Activated naive CD8-positive, alpha-beta T cell treated with anti-CD3 and anti-CD28 coated beads, Interleukin-2, amount 50 U/mL, for 24 hours (primary cell): ENCODE measurements around the gene NOTUM.
"Not testable (repeated sequence)": the region's sequence is repeated elsewhere in the genome, so short reads cannot be mapped to it uniquely, and the experiment has no call there.

Source experiments
- ATAC-seq: fragments of 150-1000 bp; cut with Tn5 transposase; one replicate; pipeline ENCODE4 v1.10.0; 2021
- DNase-seq: peaks from one replicate; pipeline ENCODE4 v3.0.0; 2021
- H3K27ac Mint-ChIP-seq: one replicate; pipeline ENCODE4 v1.8.0; 2021; ENCODE audit warnings: mild to moderate bottlenecking, mixed read lengths
- H3K27me3 Mint-ChIP-seq: one replicate; pipeline ENCODE4 v1.8.0; 2021; ENCODE audit warnings: mixed read lengths
- H3K36me3 Mint-ChIP-seq: one replicate; pipeline ENCODE4 v1.8.0; 2021; ENCODE audit warnings: low read depth, mixed read lengths
- H3K4me1 Mint-ChIP-seq: one replicate; pipeline ENCODE4 v1.8.0; 2021; ENCODE audit warnings: mixed read lengths
- H3K4me3 Mint-ChIP-seq: one replicate; pipeline ENCODE4 v1.8.0; 2021; ENCODE audit warnings: mild to moderate bottlenecking, moderate library complexity, mixed read lengths
- H3K9me3 Mint-ChIP-seq: one replicate; pipeline ENCODE4 v1.8.0; 2021; ENCODE audit warnings: mixed read lengths

NOTUM gene

DNA sequence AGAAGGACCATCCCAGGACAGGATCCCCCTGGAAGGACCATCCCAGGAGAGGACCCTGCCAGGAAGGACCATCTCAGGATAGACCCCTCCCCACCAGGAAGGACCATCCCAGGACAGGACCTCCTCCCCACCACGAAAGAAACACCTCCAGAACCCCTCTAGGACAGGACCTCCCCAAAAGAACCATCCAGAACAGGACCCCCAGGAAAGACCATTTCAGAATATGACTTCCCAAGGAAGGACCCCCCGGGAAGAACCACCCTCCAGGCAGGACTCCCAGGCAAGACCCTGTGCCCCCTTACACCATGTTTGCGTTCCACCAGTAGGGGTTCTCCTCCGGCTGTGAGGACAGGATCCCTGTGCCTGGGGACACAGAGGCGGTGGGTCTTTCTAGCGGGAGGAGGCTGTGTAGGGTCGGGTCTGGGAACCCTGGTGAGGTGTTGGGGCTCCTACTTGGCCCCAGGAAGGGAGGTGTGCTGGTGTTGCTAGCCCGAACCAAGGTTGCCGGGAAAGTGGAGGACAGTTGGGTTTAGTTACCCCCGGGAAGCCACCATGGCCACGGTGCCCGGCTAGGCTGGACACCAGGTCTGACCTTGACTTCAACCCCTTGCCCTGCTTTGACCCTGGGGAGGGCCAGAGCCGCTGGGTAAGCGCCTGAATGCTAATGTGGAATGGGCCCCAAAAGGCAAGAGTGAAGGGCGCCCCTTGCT lies 2.2 kb downstream of the NOTUM start:
- peaks cover 4% of the 10 kb centered on the region for H3K4me1 Mint-ChIP-seq

DNA sequence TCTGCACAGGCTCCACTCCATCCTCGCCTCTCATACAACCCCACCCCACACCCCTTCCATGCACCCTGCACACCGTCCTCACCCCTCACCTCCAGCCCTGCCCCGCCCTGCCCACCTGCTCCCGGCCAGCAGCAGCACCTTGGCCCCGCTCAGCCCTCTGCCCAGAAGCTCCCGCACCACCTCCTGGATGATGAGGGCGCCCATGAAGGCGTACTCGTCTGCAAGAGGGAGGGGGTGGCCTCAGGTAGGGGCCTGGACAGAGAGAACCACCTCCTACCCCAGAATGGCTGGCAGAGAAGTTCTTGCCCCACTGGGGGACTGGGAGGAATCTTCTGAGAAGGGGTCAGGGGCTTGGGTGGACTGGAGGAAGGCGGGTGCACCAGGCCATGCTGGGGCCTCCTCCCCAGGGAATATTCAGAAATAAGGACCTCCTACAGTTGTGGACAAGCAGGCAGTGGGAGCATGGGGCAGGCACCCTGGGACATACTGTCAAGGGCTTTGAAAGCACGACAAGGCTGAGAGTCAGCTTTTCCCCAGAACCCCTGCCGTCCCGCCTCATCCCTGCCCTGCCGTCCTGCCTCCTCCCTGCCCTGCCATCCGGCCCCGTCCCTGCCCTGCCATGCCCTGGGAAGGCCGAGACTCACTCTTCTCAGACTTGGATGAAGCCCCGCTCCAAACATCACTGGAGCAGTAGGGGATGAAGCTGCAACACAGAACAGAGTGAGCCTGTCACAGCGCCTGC lies 3.1 kb downstream of the NOTUM start:
- Mint-ChIP-seq H3K27ac (no peak overlapping the region), H3K4me3 (no peak overlapping the region), H3K27me3 (peaks cover 16% of the 10 kb centered on the region), H3K36me3 (no peaks in the 10 kb centered on the region), H3K9me3 (no peaks in the 10 kb centered on the region), H3K4me1 (peaks cover 4% of the 10 kb centered on the region)
- ATAC-seq = no peak
- DNase-seq = no peak

More for the DNA sequence above, 2.2 kb downstream of the NOTUM start:
- DNase-seq (no peak), ATAC-seq (no peak)
- peak overlapping the region; percentile 14 for H3K4me3 Mint-ChIP-seq
- H3K9me3 Mint-ChIP-seq = no peaks in the 10 kb centered on the region
- peaks cover 16% of the 10 kb centered on the region for H3K27me3 Mint-ChIP-seq
- no peak overlapping the region for H3K27ac Mint-ChIP-seq
- H3K36me3 Mint-ChIP-seq = no peaks in the 10 kb centered on the region

DNA sequence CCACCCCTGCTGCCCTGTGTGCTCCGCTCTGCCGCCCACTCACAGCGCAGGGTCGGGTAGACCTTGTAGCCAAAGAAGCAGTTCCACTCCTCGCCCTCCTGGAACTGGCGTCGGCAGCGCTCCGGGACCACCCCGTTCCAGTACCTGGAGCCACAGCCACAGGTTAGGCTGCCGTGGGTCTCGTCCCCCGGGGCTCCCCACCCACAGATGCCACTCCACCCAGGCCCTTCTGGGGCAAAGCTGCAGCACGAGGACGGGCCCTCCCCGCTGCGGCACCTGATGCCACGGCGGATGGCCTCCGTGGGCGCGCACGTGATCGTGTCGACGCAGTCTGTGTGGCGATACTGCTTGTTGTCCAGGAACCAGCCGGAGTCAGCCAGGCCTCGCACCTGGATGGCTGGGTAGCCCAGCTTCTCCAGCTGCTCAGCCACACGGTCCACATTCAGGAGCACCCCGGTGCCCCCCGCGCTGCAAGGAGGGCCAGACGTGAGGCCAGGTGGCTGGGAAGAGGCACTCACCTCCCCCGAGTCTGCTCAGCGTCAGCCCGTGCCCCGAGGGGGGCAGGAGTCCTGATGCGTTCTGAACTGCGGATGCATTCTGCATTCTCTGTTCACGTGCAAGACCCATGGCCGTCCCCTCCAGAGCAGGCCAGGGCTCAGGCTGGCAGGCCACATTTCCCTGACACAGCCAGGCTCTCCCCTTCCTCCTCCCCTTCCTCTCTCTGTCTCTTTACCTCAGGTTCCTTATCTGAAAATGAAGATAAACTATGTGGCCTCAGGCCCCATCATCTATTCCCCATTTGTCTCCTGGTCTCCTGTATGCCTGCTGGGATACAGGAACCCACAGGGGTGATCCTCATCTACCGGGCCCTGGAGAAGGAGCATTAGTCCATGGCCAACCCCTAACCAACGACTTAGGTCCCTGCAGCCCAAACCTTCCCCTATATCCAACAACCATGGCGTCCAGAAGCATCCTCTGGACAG lies 4.1 kb downstream of the NOTUM start:
- peaks cover 10% of the 10 kb centered on the region for H3K27me3 Mint-ChIP-seq
- peaks cover 4% of the 10 kb centered on the region for H3K4me1 Mint-ChIP-seq
- no peak overlapping the region for H3K27ac Mint-ChIP-seq
- H3K36me3 Mint-ChIP-seq = no peaks in the 10 kb centered on the region
- H3K4me3 Mint-ChIP-seq = no peak overlapping the region
- no peaks in the 10 kb centered on the region for H3K9me3 Mint-ChIP-seq
- ATAC-seq (no peak), DNase-seq (no peak)

- DNase-seq (no peak), ATAC-seq (no peak)
- Mint-ChIP-seq H3K4me3 (no peak overlapping the region), H3K4me1 (peaks cover 4% of the 10 kb centered on the region), H3K27me3 (peaks cover 10% of the 10 kb centered on the region), H3K36me3 (no peaks in the 10 kb centered on the region), H3K27ac (no peak overlapping the region), H3K9me3 (no peaks in the 10 kb centered on the region)
Observed at GRCh38 chr17:81955756-81956544, 5.0 kb downstream of the NOTUM start.

GRCh38 chr17:81955058-81955681 lies 5.8 kb downstream of the NOTUM start:
- Mint-ChIP-seq H3K4me3 (no peak overlapping the region), H3K27me3 (peaks cover 10% of the 10 kb centered on the region), H3K9me3 (no peaks in the 10 kb centered on the region), H3K36me3 (no peaks in the 10 kb centered on the region), H3K27ac (no peak overlapping the region), H3K4me1 (peaks cover 4% of the 10 kb centered on the region)
- DNase-seq (no peak), ATAC-seq (no peak)

DNA sequence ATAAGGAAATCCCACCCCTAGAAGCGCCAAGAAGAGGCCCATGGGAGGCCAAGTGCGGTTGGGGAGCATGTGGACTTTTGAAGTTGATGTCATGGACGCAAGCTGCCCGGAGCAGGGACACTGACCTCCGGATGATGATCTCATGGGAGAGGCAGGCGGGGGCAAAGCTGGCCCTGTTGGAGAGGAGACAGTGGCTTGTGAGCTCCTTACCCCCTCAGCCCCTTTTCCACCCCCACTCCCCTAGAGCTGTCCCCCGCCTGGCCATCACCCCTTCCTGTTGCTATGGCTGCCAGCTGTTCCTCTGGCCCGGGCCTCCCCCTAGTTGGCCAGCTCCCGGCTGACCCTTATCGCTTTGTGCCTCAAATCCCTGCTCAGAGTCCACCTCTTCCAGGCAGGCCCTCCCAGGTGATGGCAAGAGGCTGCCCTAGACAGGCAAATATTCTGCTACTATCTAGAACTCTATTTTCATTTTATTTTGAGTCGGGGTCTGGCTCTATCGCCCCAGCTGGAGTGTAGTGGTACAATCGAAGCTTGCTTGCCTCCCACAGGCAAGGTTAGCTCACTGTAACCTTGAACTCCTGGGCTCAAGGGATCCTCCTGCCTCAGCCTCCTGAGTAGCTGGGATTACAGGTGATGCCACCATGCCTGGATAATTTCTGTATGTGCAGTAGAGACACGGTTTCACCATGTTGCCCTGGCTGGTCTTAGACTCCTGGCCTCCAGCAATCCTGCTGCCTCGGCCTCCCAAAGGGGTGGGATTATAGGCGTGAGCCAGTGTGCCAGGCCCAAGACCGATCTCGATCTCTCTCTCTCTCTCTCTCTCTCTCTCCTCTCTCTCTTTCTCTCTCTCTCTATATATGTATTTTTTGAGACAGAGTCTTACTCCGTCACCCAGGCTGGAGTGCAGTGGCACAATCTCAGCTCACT lies 6.6 kb downstream of the NOTUM start:
- Mint-ChIP-seq H3K4me1 (peaks cover 4% of the 10 kb centered on the region), H3K27ac (no peak overlapping the region), H3K9me3 (no peaks in the 10 kb centered on the region)

GRCh38 chr17:81953443-81953842 lies 7.5 kb downstream of the NOTUM start:
- H3K9me3 Mint-ChIP-seq, H3K4me1 Mint-ChIP-seq, ATAC-seq, H3K27me3 Mint-ChIP-seq, DNase-seq, H3K36me3 Mint-ChIP-seq, H3K27ac Mint-ChIP-seq, H3K4me3 Mint-ChIP-seq: not testable (repeated sequence)

More for the DNA sequence above, 6.6 kb downstream of the NOTUM start:
- ATAC-seq (no peak), DNase-seq (no peak)
- no peak overlapping the region for H3K4me3 Mint-ChIP-seq
- H3K36me3 Mint-ChIP-seq = no peaks in the 10 kb centered on the region
- peaks cover 10% of the 10 kb centered on the region for H3K27me3 Mint-ChIP-seq

- no peak for DNase-seq
- ATAC-seq = no peak
- no peak overlapping the region for H3K4me3 Mint-ChIP-seq
- no peaks in the 10 kb centered on the region for H3K4me1 Mint-ChIP-seq
- H3K36me3 Mint-ChIP-seq = no peaks in the 10 kb centered on the region
- H3K27ac Mint-ChIP-seq = no peak overlapping the region
- no peaks in the 10 kb centered on the region for H3K27me3 Mint-ChIP-seq
- H3K9me3 Mint-ChIP-seq = no peaks in the 10 kb centered on the region
Observed at GRCh38 chr17:81952792-81953228, 8.2 kb downstream of the NOTUM start.

DNA sequence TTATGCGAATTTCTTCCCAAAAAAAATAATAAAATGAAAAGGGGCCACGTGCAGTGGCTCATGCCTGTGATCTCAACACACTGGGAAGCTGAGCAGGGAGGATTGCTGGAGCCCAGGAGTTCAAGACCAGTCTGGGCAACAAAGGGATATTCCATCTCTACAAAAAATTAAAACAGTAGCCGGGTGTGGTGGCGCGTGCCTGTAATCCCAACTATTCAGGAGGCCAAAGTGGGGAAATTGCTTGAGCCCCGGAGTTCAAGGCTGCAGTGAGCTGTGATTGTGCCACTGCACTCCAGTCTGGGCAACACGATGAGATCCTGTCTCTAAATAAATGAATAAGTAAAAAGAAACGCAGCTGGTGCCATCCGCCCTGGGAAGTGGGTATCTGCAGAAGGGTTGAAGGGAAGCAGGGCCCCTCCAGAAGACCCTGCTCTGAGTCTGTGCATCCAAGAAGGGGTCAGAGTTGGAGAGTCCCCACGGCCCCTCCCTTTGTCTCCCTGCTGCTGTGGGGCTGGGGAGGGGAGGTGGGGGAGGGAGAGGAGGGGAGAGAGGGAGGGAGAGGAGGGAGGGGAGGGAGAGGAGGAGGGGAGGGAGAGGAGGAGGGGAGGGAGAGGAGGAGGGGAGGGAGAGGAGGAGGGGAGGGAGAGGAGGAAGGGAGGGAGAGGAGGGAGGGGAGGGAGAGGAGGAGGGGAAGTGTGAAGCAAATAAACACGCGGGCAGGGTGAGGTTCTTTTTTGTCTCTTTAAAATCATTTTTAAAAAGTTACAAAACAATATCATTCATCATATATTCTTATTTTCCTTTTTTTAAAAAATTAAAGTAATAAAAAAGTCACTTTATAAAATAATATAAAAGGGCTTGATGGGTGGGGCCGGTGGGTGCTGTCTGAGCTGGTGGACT lies 9.0 kb downstream of the NOTUM start:
- no peaks in the 10 kb centered on the region for H3K27me3 Mint-ChIP-seq
- ATAC-seq (no peak), DNase-seq (no peak)
- H3K9me3 Mint-ChIP-seq = no peaks in the 10 kb centered on the region
- H3K4me1 Mint-ChIP-seq = no peaks in the 10 kb centered on the region
- H3K4me3 Mint-ChIP-seq = no peak overlapping the region
- no peak overlapping the region for H3K27ac Mint-ChIP-seq
- H3K36me3 Mint-ChIP-seq = no peaks in the 10 kb centered on the region

- H3K36me3 Mint-ChIP-seq = no peaks in the 10 kb centered on the region
- ATAC-seq (no peak), DNase-seq (no peak)
- H3K27me3 Mint-ChIP-seq = no peaks in the 10 kb centered on the region
- H3K4me1 Mint-ChIP-seq = no peaks in the 10 kb centered on the region
- H3K9me3 Mint-ChIP-seq = no peaks in the 10 kb centered on the region
- no peak overlapping the region for H3K27ac Mint-ChIP-seq
- H3K4me3 Mint-ChIP-seq = no peak overlapping the region
Observed at GRCh38 chr17:81950501-81950900, 10.5 kb downstream of the NOTUM start.

DNA sequence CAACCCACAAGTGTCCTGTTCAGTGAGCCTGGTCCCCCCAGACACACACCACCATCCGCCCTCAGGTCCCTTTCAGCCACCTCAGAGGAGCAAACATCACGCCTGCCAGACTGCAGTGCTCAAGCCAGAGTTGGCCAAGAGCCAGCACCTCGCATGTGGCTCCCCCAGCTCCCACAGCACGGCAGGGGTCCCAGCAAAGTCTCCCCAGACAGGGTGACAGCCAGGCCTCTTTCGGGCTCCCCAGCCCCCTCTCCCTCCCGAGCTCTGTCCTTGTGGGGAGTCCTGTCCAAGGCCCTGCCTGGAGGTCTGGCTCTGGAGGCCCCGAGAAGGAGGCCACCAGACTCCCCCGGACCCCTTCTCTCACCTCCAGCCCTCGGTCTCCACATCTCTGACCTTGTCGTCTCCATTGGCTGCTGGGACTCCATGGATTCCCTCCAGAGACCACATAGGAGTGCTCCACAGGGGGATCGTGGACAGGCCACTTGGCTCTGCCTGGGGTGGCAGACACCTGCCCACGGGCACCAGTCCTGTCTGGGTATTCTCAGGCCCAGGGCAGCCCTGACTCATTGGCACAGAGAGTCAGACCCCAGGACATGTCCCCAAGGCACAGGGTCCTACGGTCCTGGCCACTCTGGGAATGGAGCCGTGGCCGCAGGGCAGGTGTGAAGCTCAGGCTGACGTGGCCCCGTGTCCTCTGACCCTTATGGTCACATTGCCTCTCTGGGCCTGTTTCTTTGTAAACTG lies 12.2 kb downstream of the NOTUM start:
- Mint-ChIP-seq H3K4me3 (no peak overlapping the region), H3K36me3 (no peaks in the 10 kb centered on the region), H3K9me3 (no peaks in the 10 kb centered on the region), H3K27ac (no peak overlapping the region), H3K4me1 (no peaks in the 10 kb centered on the region), H3K27me3 (no peaks in the 10 kb centered on the region)
- DNase-seq (no peak), ATAC-seq (no peak)
